Measurements from ENCODE around the gene TENM4. TPM values are rescaled to one million over a fixed set of nuclear protein-coding genes. Genes with fewer than 3 reads are reported as not detected.
A peak's percentile ranks its signal among the peaks of the same experiment; 100 is the strongest.

Gene TENM4
- total and polyA plus RNA-seq, 10 of the 15 experiments (the other 5 are each of a cell fraction or from before 2014, with no cell fraction given) = 0.03 to 0.12 (median 0.06) TPM; not detected in 7

- TF ChIP-seq MLLT1 (IDR thresholded peaks at IDR 0.05) = no peak
- no peak for TF ChIP-seq NFXL1 (IDR thresholded peaks at IDR 0.05; ENCODE audit: borderline replicate concordance)
- 0 out of 2 replicates have a peak, but pooled peaks have one; percentile 47 for TF ChIP-seq NBN (IDR thresholded peaks at IDR 0.05)
- TF ChIP-seq IKZF2 (IDR thresholded peaks at IDR 0.05) = peak; percentile 91 to 93
- TF ChIP-seq MYC (IDR thresholded peaks at IDR 0.05; ENCODE audit: insufficient read depth, insufficient read length, insufficient replicate concordance, low read length, severe bottlenecking) = no peak
- TF ChIP-seq HDGF (IDR thresholded peaks at IDR 0.05) = no peak
- no peak for TF ChIP-seq BRCA1 (IDR thresholded peaks at IDR 0.05; ENCODE audit: low read depth, low read length)
- TF ChIP-seq, protein P1, sequence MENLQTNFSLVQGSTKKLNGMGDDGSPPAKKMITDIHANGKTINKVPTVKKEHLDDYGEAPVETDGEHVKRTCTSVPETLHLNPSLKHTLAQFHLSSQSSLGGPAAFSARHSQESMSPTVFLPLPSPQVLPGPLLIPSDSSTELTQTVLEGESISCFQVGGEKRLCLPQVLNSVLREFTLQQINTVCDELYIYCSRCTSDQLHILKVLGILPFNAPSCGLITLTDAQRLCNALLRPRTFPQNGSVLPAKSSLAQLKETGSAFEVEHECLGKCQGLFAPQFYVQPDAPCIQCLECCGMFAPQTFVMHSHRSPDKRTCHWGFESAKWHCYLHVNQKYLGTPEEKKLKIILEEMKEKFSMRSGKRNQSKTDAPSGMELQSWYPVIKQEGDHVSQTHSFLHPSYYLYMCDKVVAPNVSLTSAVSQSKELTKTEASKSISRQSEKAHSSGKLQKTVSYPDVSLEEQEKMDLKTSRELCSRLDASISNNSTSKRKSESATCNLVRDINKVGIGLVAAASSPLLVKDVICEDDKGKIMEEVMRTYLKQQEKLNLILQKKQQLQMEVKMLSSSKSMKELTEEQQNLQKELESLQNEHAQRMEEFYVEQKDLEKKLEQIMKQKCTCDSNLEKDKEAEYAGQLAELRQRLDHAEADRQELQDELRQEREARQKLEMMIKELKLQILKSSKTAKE (IDR thresholded peaks at IDR 0.05; ENCODE audit: low read depth, poor library complexity, severe bottlenecking) = peak; percentile 71
- TF ChIP-seq POLR2AphosphoS5 (IDR thresholded peaks at IDR 0.05; ENCODE audit: low read length) = no peak
- TF ChIP-seq PAX5 (IDR thresholded peaks at IDR 0.05; ENCODE audit: borderline replicate concordance, low read depth, low read length) = no peak
- TF ChIP-seq ZNF207 (IDR thresholded peaks at IDR 0.05; ENCODE audit: borderline replicate concordance) = no peak
- TF ChIP-seq RELB (IDR thresholded peaks at IDR 0.05; ENCODE audit: low read depth) = peak; percentile 97
- TF ChIP-seq EZH2 (IDR thresholded peaks at IDR 0.05; ENCODE audit: borderline replicate concordance, control insufficient read depth, low read depth, low read length) = no peak
- TF ChIP-seq KLF5 (IDR thresholded peaks at IDR 0.05; ENCODE audit: partially characterized antibody) = no peak
- TF ChIP-seq, protein P2, sequence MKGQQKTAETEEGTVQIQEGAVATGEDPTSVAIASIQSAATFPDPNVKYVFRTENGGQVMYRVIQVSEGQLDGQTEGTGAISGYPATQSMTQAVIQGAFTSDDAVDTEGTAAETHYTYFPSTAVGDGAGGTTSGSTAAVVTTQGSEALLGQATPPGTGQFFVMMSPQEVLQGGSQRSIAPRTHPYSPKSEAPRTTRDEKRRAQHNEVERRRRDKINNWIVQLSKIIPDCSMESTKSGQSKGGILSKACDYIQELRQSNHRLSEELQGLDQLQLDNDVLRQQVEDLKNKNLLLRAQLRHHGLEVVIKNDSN (IDR thresholded peaks at IDR 0.05; ENCODE audit: borderline replicate concordance, extremely low read length, insufficient read depth, low read depth, low read length) = peak; percentile 10
- TF ChIP-seq NFYA (IDR thresholded peaks at IDR 0.05; ENCODE audit: borderline replicate concordance, low read depth, low read length) = no peak
- TF ChIP-seq FOXK2 (IDR thresholded peaks at IDR 0.05) = no peak
Measured at GRCh38 chr11:79406376-79406775, 34.5 kb downstream of the TENM4 start (continued).
